Stimulated activated naive CD8-positive, alpha-beta T cell treated with anti-CD3 and anti-CD28 coated beads, Interleukin-15, Interleukin-2, amounts not matched to agents 100 ng/mL and 50 ng/mL, for 24 hours (primary cell): ENCODE results near the gene HTR1E.
"Not testable (repeated sequence)": the region's sequence is repeated elsewhere in the genome, so short reads cannot be mapped to it uniquely, and the experiment has no call there.

Experiments
- H3K27ac Mint-ChIP-seq: one replicate; pipeline ENCODE4 v1.8.0; 2021; ENCODE audit warnings: mild to moderate bottlenecking, mixed read lengths
- H3K27me3 Mint-ChIP-seq: one replicate; pipeline ENCODE4 v1.8.0; 2021; ENCODE audit warnings: mixed read lengths
- H3K36me3 Mint-ChIP-seq: one replicate; pipeline ENCODE4 v1.8.0; 2021; ENCODE audit warnings: low read depth, mixed read lengths
- H3K4me1 Mint-ChIP-seq: one replicate; pipeline ENCODE4 v1.8.0; 2021; ENCODE audit warnings: low read depth, mixed read lengths
- H3K4me3 Mint-ChIP-seq: one replicate; pipeline ENCODE4 v1.8.0; 2021; ENCODE audit warnings: mild to moderate bottlenecking, mixed read lengths
- H3K9me3 Mint-ChIP-seq: one replicate; pipeline ENCODE4 v1.8.0; 2021; ENCODE audit warnings: mixed read lengths

HTR1E gene

GRCh38 chr6:86959656-86960055 lies 22.3 kb downstream of the HTR1E start:
- H3K36me3 Mint-ChIP-seq, result no peaks in the 10 kb centered on the region
- no peak overlapping the region for H3K4me3 Mint-ChIP-seq
- H3K27me3 Mint-ChIP-seq, result no peaks in the 10 kb centered on the region
- H3K4me1 Mint-ChIP-seq, result no peaks in the 10 kb centered on the region
- no peaks in the 10 kb centered on the region for H3K9me3 Mint-ChIP-seq
- H3K27ac Mint-ChIP-seq, result no peak overlapping the region

GRCh38 chr6:86961455-86962200 lies 24.3 kb downstream of the HTR1E start:
- H3K27me3 Mint-ChIP-seq, result no peaks in the 10 kb centered on the region
- H3K9me3 Mint-ChIP-seq, result no peaks in the 10 kb centered on the region
- H3K36me3 Mint-ChIP-seq, result no peaks in the 10 kb centered on the region
- H3K4me1 Mint-ChIP-seq, result no peaks in the 10 kb centered on the region
- no peak overlapping the region for H3K4me3 Mint-ChIP-seq
- no peak overlapping the region for H3K27ac Mint-ChIP-seq

- H3K9me3 Mint-ChIP-seq, result no peaks in the 10 kb centered on the region
- H3K4me1 Mint-ChIP-seq, result no peaks in the 10 kb centered on the region
- H3K36me3 Mint-ChIP-seq, result no peaks in the 10 kb centered on the region
- no peaks in the 10 kb centered on the region for H3K27me3 Mint-ChIP-seq
- H3K27ac Mint-ChIP-seq, result no peak overlapping the region
- no peak overlapping the region for H3K4me3 Mint-ChIP-seq
These were observed 26.0 kb downstream of the HTR1E start for GRCh38 chr6:86963352-86963751.

- H3K36me3 Mint-ChIP-seq, result no peaks in the 10 kb centered on the region
- no peak overlapping the region for H3K4me3 Mint-ChIP-seq
- H3K27me3 Mint-ChIP-seq, result no peaks in the 10 kb centered on the region
- H3K4me1 Mint-ChIP-seq, result no peaks in the 10 kb centered on the region
- H3K9me3 Mint-ChIP-seq, result no peaks in the 10 kb centered on the region
- no peak overlapping the region for H3K27ac Mint-ChIP-seq
These were observed 26.8 kb downstream of the HTR1E start for GRCh38 chr6:86964029-86964579.

- Mint-ChIP-seq H3K9me3 (no peaks in the 10 kb centered on the region), H3K27ac (no peak overlapping the region), H3K4me3 (no peak overlapping the region), H3K4me1 (no peaks in the 10 kb centered on the region), H3K36me3 (no peaks in the 10 kb centered on the region), H3K27me3 (no peaks in the 10 kb centered on the region)
These were observed 28.9 kb downstream of the HTR1E start for GRCh38 chr6:86966271-86966670.

- Mint-ChIP-seq H3K9me3 (no peaks in the 10 kb centered on the region), H3K27ac (no peak overlapping the region), H3K4me1 (no peaks in the 10 kb centered on the region), H3K36me3 (no peaks in the 10 kb centered on the region), H3K4me3 (no peak overlapping the region), H3K27me3 (no peaks in the 10 kb centered on the region)
These were observed 32.2 kb downstream of the HTR1E start for GRCh38 chr6:86969573-86969972.

- Mint-ChIP-seq H3K9me3 (no peaks in the 10 kb centered on the region), H3K27ac (no peak overlapping the region), H3K36me3 (no peaks in the 10 kb centered on the region), H3K4me3 (no peak overlapping the region), H3K4me1 (no peaks in the 10 kb centered on the region), H3K27me3 (peaks cover 6% of the 10 kb centered on the region)
These were observed 35.8 kb downstream of the HTR1E start for GRCh38 chr6:86973088-86973487.

GRCh38 chr6:86978251-86978650 lies 40.9 kb downstream of the HTR1E start:
- no peaks in the 10 kb centered on the region for H3K4me1 Mint-ChIP-seq
- no peak overlapping the region for H3K27ac Mint-ChIP-seq
- no peaks in the 10 kb centered on the region for H3K9me3 Mint-ChIP-seq
- peaks cover 10% of the 10 kb centered on the region for H3K27me3 Mint-ChIP-seq
- H3K4me3 Mint-ChIP-seq, result no peak overlapping the region
- H3K36me3 Mint-ChIP-seq, result no peaks in the 10 kb centered on the region

GRCh38 chr6:87001494-87001893 lies 64.2 kb downstream of the HTR1E start:
- peaks cover 22% of the 10 kb centered on the region for H3K9me3 Mint-ChIP-seq
- H3K27me3 Mint-ChIP-seq, result no peaks in the 10 kb centered on the region
- no peak overlapping the region for H3K27ac Mint-ChIP-seq
- no peak overlapping the region for H3K4me3 Mint-ChIP-seq
- no peaks in the 10 kb centered on the region for H3K36me3 Mint-ChIP-seq
- no peaks in the 10 kb centered on the region for H3K4me1 Mint-ChIP-seq

GRCh38 chr6:87002391-87002790 lies 65.1 kb downstream of the HTR1E start:
- H3K36me3 Mint-ChIP-seq, H3K27me3 Mint-ChIP-seq, H3K27ac Mint-ChIP-seq, H3K4me3 Mint-ChIP-seq, H3K4me1 Mint-ChIP-seq: not testable (repeated sequence)
- H3K9me3 Mint-ChIP-seq, result peaks cover 22% of the 10 kb centered on the region

- not testable (repeated sequence) for H3K27me3 Mint-ChIP-seq, H3K4me1 Mint-ChIP-seq, H3K27ac Mint-ChIP-seq, H3K36me3 Mint-ChIP-seq, H3K4me3 Mint-ChIP-seq, H3K9me3 Mint-ChIP-seq
These were observed 69.2 kb downstream of the HTR1E start for GRCh38 chr6:87006541-87006940.

GRCh38 chr6:87009581-87009980 lies 72.3 kb downstream of the HTR1E start:
- H3K27ac Mint-ChIP-seq, H3K27me3 Mint-ChIP-seq, H3K36me3 Mint-ChIP-seq, H3K4me1 Mint-ChIP-seq, H3K9me3 Mint-ChIP-seq, H3K4me3 Mint-ChIP-seq: not testable (repeated sequence)

- no peaks in the 10 kb centered on the region for H3K4me1 Mint-ChIP-seq
- H3K4me3 Mint-ChIP-seq, result no peak overlapping the region
- no peak overlapping the region for H3K27ac Mint-ChIP-seq
- no peaks in the 10 kb centered on the region for H3K27me3 Mint-ChIP-seq
- no peaks in the 10 kb centered on the region for H3K9me3 Mint-ChIP-seq
- no peaks in the 10 kb centered on the region for H3K36me3 Mint-ChIP-seq
These were observed 74.7 kb downstream of the HTR1E start for GRCh38 chr6:87012035-87012434.

- Mint-ChIP-seq H3K4me3 (no peak overlapping the region), H3K27ac (no peak overlapping the region), H3K27me3 (no peaks in the 10 kb centered on the region), H3K36me3 (no peaks in the 10 kb centered on the region), H3K4me1 (no peaks in the 10 kb centered on the region), H3K9me3 (no peaks in the 10 kb centered on the region)
These were observed 75.4 kb downstream of the HTR1E start for GRCh38 chr6:87012743-87013142.

GRCh38 chr6:87016772-87017171 lies 79.4 kb downstream of the HTR1E start:
- Mint-ChIP-seq H3K36me3 (no peaks in the 10 kb centered on the region), H3K9me3 (no peaks in the 10 kb centered on the region), H3K4me3 (no peak overlapping the region), H3K27me3 (peaks cover 17% of the 10 kb centered on the region), H3K27ac (no peak overlapping the region), H3K4me1 (no peaks in the 10 kb centered on the region)

- no peaks in the 10 kb centered on the region for H3K9me3 Mint-ChIP-seq
- no peak overlapping the region for H3K4me3 Mint-ChIP-seq
- no peaks in the 10 kb centered on the region for H3K27me3 Mint-ChIP-seq
- H3K36me3 Mint-ChIP-seq, result no peaks in the 10 kb centered on the region
- H3K4me1 Mint-ChIP-seq, result no peaks in the 10 kb centered on the region
- H3K27ac Mint-ChIP-seq, result no peak overlapping the region
These were observed 89.7 kb downstream of the HTR1E start for GRCh38 chr6:87027021-87027420.
